GM19035 (cell line): ENCODE data around the gene CEP83.

Experiments
- ATAC-seq: cut with Tn5 transposase; IDR thresholded peaks from one replicate; pipeline ENCODE4 v1.9.1; 2021; ENCODE audit not compliant: unreplicated experiment

CEP83 gene

GRCh38 chr12:94308612-94309011, 151.1 kb downstream of the CEP83 start:
- ATAC-seq: no peak

DNA sequence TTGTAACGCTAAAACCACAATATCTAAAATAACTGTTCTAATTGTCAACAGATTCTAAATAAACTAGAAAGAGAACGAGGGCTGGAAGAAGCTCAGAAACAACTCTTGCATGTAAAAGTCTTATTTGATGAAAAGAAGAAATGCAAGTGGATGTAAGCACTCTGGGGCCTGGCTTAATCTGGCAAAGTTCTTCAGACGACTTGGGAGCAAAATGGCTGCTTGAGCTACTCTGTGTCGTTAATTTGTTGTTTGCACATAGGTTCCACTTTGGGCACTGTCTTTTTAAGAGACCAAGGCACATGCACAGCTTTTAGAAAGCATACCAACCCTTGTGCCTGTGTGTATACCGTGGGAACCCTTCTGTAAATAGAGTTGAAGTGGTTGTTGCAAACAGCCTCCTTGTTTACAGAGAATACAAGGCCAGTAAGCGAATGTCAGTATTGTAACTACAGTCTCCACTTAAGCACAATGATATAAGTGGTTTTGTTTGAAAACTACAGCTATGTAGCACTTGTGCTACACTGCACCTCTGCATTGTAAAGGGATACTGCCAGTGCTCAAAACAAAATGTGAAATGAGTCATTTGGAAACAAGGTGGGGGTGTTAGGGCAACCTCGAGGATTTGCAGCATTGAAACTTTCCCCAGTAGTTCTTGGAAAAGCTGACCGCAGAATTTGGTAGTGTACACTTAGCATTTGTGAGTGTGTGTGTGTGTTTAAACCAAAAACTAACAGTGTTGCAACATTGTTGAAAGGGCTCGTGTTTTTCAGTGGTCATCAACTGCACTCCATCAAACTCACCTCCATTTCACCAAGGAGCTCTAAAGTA, 154.3 kb downstream of the CEP83 start:
- ATAC-seq: peak; percentile 55

DNA sequence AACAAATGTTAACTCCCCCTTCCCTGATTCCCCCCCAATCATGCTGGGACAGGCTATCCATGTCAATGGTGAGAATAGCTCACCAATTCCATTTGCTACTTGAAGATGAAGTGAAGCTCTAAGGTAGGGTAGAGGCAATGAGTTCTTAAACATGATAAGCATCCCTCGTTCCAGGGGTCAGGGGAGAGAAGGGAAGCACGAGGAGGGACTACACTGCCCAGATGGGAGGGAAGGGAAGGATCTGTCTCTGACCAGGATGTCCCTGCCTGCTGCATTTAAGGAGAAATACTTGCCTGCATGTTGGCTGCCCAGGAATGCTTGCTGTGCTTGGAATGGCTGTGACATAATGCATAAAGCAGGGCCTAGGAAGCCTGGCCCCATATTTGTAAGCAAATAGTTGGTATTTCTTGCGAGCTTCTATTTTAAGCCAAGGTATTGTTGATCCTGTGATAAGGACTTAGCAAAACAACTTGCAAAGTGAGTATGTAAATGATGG, 155.1 kb downstream of the CEP83 start:
- ATAC-seq: no peak

GRCh38 chr12:94304012-94304411, 155.7 kb downstream of the CEP83 start:
- ATAC-seq: no peak

DNA sequence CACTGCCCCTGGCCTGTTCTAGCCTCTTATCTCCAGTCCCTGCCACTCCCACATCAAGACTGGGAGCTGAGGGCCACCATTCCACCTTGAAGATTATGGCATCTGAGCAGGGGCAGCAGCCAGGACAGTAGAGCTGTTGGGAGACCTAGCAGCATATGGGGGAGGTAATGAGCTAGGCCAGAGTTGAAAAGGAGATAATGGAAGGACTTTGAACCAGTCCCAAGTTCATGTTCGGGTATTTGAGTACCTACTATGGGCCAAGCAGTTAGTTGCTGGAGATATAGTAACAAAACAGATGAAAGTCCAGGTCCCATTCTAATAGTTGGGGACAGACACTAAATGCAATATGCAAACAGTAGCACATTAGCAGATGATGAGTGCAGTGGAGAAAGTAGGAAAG, 159.8 kb downstream of the CEP83 start:
- ATAC-seq: no peak

GRCh38 chr12:94297876-94298505, 161.7 kb downstream of the CEP83 start:
- ATAC-seq: no peak

DNA sequence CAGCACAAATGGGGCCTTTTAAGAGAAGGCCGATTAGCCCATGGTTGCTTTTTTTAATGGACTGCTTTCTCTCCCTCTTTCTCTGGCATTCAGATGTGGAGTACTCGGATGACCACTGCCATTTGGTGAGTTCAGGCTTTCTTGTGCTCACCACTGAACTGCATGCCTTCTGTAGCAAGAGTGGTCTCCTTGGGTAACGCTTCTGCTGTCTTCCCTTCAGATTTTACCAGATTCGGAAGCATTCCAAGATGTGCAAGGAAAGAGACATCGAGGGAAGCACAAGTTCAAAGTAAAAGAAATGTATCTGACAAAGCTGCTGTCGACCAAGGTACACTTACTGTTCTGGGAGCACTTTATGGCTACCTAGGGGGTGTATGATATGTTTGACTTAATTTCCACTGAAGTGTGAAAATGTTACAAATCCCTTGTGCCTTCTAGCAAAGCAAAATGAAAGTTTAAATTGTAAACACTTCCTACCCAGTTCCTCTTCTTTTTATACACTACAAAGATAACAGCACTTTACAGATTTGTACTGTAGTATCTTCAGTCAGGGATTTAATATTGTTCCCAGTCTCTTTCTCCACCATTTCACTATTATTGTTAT, 162.5 kb downstream of the CEP83 start:
- no peak for ATAC-seq

- ATAC-seq: no peak
Observed at GRCh38 chr12:94290353-94290752, 169.3 kb downstream of the CEP83 start.

DNA sequence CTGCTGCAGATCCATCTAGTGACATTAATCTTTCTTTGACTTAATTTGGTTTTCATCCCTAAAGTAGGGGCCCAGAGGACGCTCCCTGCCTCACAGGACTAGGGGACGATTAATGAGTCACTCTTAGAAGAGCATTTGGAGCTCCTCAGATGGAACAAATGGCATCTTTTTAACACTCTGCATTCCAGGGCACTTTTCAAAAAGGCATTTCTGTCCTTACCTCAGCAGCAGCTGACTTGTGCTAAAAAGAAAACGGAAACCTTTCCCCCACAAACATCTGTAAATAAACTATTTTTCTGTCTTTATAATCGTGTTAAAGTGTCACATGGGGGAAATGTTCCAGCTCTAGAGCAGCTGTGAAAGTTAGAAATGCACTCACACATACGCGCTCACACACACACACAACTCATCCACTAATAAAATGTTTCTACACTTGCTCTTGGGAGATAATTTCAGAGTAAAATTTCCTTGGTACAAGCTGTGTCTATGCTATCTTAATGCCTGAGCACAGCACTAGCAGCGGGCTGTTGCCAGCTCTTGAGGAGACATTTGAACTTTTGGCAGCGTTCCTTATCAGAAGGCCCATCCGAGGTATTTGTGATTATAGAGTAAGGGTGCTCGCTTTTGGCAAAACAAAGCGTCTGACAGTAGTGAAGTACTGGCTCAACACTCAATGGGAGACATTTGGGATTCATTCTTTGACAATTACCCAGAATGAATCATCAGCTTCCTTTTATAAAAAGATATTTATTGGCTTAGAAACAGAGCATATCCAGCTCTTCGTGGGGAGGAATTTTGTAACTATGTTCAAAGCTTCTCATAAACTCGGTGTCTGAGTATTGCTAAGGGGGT, 170.0 kb downstream of the CEP83 start:
- ATAC-seq: no peak

- ATAC-seq: no peak
Observed at GRCh38 chr12:94287245-94287628, 172.4 kb downstream of the CEP83 start.

GRCh38 chr12:94286583-94287244, 173.0 kb downstream of the CEP83 start:
- ATAC-seq: no peak

DNA sequence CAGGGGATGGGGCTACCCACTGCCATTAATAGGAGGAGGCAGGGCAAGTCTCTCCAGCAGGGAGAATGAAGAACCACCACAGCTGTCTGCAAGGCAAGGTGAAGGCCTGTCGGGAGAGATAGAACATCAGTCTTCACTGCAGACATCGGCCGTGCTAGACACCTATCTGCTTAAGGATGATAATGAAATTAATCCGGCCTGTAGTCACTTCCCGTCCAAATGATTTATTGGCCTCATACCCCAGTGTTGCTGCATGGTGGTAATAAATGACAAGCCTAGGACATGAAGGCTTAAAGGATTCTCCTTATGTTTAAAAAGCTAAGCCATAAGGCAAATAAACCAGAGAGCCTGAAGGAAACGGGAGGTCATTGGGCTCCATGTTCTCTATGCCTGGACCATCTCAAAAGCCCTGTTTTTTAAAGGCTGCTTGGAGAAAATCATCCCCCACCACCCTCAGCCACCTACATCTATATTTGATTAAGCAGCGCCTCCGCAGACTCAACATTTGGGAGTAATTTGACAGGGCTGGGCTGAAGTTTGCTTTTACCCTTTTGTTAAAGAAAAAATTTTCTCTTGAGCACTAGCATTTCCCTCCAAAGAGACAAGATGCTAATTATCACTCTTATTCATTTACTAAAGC, 173.6 kb downstream of the CEP83 start:
- no peak for ATAC-seq

DNA sequence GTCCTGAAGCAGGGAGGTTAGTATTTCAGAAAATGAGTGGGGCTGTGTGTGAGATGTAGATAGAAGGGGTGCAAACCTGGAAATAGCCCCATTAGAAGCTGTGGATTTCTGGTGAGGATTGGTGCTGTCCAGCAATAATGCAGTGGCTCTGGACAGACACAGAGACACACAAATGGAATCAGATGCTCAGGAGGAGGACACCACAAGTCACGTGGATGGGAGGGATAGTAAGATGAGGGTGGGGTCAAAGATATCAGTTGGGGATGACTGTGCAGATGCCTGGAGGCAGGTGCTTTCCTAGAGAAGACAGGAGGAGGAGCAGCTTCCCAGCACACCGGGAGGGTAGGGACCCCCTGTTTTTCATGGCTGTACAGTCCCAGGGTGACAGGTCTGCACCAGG, 174.8 kb downstream of the CEP83 start:
- ATAC-seq: no peak

DNA sequence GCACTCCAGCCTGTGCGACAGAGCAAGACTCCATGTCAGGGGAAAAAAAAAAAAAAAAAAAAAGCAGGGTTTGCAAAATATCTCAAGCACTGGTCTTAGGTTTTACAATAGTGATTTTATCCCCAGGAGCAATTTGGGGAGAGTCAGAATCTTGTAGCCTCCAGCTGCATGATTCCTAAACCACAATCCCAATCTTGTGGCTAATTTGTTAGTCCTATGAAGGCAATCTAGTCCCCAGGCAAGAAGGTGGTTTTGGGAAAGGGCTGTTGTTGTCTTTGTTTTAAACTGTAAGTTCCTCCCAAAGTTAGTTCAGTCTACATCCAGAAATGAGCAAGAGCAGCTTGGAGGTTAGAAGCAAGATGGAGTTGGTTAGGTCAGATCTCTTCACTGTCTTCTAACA, 175.6 kb downstream of the CEP83 start:
- ATAC-seq: no peak

DNA sequence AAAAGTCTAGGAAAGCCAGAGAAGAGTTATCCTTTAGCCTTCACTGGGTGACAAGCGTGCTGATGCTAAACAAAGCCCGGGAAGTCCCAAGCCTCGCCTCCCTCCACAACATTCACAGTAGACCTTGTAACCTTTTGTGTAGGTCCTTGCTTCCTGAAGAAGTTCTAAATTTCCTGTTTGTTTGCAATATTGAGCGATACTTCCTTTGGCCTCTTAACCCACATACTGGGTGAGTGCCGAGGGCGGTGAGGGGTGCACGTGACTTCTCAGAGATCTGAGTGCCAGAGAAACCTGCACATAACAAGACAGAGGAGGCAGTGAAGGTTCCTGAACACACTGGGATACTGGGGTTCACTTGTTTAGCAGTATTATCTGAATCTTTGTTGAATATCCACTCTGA, 177.0 kb downstream of the CEP83 start:
- no peak for ATAC-seq

DNA sequence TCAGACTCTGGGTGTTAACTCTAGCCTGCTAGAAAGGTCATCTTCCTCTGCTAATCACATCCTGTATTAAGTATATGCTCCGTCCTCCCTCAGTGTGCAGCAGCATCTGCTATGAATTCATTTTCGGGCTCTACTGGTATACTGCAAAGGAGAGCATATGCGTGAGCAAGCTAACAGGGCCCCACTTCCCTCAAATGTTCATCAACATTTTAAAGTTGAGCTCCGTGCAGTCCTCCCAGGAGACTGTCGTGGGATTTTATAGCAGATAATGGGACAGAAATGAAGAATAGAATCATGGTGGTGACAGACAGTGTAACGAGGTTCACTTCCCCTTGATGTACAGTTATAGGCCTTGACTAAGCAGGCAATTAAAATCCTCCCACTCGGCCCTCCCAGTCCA, 179.6 kb downstream of the CEP83 start:
- no peak for ATAC-seq

GRCh38 chr12:94277426-94278000, 182.2 kb downstream of the CEP83 start:
- ATAC-seq: no peak

- ATAC-seq: no peak
Observed at GRCh38 chr12:94276725-94277124, 182.9 kb downstream of the CEP83 start.

DNA sequence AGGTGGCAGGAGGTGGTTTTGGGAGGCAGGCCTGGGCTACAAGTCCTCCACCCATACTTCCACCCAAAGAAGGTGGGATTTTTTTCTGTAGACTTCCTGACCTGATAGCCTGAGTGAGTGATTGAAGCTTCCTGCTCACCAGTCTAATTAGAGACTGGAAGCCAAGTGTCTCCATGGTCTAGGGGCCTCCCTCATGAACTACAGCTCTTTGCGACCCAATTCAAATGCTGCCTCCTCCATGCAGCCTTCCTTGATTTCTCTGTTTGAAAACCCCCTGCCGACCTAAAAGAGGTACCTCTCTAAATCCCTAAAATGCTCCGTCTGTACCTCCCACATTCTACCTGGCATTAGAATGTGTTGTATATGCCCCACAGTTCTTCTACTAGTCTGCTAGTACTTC, 186.4 kb downstream of the CEP83 start:
- ATAC-seq: no peak

DNA sequence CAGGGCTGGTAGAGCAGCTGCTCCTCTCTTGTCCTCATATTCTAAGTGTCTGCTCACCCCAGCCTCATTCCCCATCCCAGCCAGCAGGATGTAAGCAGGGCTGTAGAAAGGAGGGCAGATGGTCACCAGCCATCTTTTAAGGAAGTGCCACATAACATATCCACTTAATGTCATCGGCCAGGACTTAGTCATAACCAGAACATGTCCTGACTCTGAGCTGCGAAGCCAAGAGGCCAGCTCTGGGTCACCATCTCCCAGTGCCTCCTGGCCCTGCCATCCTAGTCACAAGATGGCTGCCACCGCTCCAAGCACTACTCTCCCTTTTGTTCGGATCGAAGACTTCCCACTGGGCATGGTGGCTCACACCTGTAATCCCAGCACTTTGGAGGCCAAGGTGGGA, 187.4 kb downstream of the CEP83 start:
- no peak for ATAC-seq
